Measurements from ENCODE around the gene CD300LD.
"Not testable (repeated sequence)": the region's sequence is repeated elsewhere in the genome, so short reads cannot be mapped to it uniquely, and the experiment has no call there.

The CD300LD gene

DNA sequence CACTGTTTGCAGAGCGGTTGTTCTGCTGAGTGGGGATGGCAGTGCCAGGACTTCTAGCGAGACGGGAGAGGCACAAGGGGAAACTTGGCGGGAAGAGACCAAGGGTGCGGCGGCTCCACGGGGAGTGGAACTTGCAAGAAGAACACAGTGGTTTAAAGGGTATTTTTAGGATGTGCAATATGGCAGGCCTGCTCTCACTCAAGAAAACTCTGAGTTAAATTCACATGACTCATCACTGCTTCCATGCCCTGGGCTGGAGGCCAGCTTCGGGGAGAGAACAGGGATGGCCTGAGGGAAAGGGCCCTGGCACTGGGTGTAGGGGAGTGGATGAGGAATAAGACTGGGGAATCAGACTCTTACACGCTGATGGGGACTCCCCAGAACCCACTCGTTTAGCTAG is 13.3 kb upstream of the CD300LD start:
- DNase-seq = peak; percentile 92 to 95 (median 93)

DNA sequence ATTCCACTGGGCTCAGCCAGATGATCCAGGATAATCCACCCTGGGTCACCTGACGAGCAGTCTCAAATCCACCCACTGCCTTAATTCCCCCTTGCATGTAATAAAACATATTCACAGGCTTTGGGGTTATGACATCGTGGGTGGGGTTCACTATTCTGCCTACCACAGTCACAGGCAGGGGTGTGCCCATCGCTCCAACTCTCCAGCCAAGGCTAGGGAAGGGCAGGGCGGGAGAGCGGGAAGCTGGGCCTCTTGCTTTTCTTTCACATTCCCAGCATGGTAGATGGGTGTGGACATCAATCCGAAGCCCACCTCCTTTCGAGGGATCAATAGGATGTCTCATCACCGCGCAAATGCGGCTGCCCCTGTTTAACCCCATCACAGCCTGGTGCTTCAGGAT is 12.7 kb upstream of the CD300LD start:
- no peak for DNase-seq

DNA sequence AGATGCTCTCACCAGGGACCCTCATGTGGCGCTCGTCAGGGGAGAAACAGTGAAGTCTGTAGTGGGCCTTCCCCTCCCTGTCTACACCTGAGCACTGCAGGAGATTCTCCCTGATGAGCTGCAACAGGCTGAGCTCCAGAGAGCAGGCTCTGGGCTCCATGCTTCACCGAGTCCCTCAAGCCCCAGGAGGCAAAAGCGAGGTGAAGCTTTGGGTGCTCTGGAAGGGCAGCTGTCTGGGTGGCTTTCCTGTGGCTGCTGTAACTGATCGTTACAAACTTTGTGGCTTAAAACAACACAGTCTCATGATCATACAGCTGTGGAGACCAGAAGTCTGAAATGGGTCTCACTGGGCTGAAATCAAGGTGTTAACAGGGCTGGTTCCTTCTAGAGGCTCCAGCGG is 12.1 kb upstream of the CD300LD start:
- no peak for DNase-seq

DNA sequence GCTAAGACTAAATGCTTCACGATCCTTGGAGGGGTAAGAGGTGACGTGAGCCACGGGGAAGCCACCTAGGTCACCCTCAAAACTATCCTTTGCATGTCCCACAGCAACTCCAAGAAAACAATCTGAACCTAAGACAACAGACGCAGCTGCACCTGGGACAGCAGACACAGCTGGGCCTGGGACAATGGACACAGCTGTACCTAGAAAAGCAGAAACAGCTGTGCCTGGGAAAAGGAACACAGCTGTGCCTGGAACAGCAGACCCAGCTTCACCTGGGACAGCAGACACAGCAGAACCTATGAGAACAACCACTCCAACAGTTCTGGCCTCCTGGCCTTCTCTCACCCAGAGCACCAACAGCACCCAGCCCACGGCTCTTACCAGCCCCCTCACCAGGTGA is 11.7 kb upstream of the CD300LD start:
- DNase-seq = no peak

DNA sequence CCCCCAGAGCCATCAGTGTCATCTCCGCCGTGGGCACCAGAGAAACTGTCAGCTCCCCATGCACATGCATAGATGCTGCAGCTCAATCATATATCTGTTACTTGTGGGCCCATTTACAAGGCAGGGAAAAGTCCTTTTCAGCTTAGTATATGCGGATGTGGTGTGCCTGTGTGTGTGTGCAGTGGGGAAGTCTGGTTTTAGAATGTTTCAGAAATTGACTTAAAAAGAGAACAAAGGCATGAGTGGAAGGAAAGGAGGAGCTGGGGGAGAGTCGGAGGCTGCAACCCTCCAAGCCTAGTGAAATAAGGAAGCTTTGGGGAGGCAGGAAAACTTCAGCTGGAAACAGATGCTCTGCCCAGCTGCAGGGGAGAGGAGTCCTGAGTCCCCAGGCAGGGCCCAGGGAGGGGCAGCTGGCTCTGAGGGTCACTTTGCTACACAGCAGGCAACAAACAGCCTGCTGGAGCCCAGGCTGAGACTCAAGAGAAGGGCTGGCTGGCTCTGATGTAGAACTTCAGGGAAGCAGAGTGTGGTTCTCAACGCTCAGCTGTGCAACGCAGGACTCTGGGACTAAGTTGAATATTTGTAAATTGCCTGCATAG is 11.1 kb upstream of the CD300LD start:
- DNase-seq = peak; percentile 46 to 67 (median 58)

DNA sequence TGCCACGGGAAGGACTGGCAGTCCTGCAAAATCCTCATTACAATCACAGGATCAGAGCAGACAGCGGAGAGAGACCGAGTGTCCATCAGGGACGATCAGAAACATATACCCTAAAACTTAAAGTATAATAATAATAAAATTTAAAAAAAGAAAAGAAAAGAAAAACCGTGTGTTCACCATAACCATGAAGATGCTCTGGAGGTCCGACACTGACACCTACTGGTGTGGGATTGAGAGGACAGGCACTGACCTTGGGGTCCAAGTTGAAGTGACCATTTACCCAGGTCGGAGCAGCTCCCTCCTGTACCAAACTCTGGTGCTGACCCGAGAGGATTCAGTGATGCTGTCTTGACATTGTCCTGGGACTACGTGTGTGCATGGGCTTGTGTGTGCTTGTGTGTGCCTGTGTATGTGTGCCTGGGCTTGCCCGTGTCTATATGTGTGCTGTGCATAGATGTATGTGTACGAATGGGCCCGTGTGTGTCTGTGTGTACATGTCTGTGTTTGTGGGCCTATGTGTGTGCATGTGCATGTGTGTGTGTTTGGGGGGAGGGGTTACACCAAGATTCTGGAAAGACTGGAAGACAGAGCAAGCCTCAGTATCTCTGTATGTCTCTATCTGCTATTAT is 10.0 kb upstream of the CD300LD start:
- DNase-seq = peak; percentile 78 to 84 (median 81)

DNA sequence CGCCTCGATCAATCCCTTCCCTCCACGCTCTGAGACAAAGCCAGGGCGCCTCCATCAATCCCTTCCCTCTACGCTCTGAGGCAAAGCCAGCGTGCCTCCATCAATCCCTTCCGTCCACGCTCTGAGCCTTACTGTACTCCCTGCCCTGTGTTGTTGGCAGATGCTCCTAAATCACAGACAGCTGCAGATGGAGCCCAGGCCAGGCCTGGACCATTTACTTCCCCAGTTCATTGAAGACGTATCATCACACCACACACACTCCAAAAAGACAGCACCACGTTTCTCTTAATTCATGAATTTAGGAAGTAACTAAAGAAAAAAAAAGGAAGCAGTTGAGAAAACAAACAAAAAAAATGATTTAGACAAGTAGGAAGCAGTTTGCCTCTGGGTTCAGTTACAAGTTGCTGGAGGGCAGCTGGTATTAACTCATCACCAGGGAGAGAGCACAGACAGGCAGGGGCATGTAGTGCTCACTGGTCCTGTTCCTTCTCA is 7.4 kb upstream of the CD300LD start:
- DNase-seq = peak; percentile 67 to 93 (median 87)

DNA sequence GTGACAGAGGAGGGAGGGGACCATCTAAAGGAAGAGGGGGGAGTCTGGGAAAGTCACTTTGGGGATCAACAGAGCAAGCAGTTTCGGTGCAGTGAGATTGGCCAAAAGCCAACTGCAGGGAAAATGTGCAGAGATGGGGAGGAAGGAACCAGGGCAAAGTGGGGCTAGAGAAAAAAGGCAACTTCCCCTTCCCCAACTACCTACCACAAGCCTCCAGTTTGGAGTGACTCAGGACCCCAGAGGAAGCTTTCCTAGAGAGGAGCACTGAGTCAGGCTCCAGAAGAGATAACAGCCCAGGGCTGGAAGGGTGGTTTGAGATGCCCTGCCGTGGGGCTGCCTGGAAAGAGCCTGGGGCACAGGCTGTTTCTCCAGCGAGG is 6.9 kb upstream of the CD300LD start:
- DNase-seq = peak; percentile 59 to 81 (median 66)

DNA sequence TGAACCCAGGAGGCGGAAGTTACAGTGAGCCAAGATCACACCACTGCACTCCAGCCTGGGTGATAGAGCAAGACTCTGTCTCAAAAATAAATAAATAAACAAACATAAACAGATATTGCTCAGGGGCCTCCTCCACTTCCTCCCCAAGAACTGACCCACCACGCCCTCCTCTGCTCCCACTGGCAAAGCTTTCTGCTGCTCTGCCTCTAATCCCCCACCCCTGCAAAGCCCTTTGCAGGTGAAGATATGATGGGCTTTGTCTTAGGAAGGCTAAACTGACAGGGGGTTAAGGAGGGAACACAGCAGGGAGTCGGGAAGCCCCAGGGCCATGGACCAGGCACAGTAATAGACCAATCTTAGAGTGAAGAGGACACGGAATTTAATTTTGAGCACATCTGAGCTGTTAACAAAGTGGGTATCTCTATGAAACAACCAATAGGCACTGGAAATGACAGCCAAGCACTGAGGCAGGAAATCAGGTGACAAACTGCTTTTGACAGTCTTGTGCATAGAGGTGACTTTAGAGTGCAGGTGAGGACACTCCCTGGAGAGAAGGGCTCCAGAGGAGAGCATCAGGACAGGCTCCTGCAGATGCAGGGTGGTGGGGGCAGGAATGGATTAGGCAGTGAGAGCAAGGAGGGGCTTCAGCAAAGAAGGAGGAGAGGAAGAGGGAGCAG is 6.4 kb upstream of the CD300LD start:
- no peak for DNase-seq

DNA sequence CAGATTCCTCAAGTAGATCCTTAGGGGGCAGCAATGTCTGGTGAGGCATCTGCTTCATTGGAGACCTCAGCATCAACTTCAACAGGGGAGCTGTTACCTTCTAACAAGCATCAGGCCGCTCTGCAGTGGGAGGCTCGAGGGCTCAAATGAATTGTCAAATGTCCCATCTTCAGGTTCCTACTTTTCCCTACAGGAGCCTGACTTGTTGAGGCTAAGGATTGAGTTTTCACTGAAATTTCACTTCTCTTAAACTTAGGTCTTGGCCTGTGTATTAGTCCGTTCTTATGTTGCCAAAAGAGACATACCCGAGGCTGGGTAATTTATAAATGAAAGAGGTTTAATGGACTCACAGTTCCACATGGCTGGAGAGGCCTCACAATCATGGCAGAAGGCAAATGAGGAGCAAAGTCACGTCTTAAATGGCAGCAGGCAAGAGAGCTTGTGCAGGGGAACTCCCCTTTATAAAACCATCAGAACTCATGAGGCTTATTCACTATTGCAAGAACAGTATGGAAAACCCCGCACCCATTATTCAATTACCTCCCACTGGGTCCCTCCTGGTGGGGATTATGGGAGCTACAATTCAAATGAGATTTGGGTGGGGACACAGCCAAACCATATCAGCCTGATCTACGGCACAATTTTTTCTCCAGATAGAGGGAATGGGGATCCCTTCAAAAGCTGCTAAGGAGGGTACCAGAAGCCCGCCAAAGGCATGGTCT is 5.1 kb upstream of the CD300LD start:
- peak; percentile 68 to 79 (median 69) for DNase-seq

DNA sequence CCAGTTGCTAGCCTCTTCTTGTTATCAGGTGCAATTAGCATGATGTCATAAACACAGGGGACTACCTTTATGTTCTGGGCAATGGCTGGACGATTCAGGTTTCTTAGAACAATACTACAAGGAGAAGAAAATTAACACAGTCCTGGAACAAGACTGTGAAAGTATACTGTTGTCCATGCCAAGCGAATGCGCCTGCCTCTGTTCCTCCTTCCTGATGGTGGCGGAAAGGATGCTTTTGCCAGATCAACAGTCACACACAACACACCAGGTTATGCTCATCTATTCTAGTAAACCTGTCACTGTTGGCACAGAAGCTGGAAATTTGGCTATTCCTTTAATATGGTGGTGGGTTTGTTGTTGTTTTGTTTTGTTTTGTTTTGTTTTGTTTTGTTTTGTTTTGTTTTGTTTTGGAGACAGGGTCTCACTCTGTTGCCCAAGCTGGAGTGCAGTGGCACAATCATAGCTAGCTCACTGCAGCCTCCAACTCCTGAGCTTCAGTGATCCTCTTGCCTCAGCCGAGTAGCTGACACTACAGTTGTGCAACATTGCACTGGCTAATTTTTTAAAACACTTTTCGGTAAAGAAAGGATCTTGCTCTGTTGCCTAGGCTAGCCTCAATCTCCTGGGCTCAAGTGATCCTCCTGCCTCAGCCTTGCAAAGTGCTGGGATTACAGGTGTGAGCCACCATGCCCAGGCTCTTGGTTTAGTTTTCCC is 3.1 kb upstream of the CD300LD start:
- DNase-seq = peak in 1 of 3 donors; percentile 40

DNA sequence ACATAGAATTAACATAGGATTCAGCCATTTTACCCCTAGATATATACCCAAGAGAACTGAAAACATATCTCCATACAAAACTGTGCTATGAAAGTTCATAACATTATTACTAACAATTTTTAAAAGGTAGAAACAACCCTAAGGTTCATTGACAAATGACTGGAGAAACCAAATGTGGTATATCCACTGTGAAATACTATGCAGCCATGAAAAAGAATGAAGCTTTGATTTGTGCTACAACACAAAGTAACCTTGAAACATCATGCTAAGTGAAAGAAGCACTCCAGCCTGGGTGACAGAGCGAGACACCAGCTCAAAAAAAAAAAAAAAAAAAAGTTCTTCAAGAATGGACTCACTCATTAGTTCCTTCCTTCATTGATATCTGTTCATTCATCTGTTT is 580 bp downstream of the CD300LD start:
- DNase-seq = no peak

DNA sequence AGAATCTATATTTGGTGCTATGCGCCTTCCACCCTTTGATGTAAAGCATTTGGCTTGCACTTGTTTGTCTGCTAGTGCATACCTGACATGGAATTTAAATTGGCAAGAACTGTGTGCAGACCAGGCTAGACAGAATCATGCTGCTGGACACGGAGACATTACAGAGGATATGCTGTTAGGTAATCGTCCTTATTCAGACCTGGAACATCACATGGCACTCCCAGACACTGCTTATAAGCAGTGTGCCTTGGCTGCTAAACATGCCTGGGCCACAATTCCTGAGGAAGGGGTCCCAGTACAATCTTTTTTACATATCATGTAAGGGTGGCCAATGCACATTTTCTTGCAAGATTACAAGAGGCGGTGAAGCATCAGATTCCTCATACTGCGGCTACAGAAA is 6.4 kb downstream of the CD300LD start:
- no peak for DNase-seq

DNA sequence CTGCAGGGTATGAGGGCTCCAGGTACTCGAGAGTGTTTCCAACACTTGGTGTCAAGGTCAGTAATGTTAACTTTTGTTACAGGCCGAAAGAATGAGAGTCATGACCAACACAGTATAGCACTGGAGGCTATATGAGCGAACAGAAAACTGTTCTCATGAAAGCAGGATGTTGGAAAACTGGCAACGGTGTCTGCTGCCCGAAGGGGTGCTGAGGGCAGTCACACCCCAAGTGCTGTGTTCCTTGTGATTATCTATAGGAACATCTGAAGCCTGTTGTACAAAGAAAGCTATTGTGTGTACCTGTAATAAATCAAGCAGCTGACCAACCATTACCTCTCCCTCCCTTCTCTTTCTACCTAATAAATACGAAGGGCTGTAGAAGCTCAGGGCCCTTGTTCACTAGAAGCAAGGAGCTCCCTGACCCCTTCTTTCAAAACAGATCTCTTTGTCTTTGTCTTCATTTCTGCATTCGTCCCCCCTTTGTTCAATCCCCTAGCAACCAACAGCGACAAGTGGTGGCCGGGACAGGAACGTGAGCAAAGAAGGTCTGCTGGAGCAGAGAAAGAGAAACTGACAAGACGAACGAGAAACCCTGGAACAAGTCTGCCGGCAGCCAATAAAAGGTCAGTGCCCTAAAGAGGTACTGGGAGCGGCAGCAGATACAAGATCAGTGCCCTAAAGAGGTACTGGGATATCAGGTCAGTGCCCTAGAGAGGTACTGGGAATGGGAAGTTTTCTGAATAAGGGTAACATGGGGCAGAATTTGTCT is 7.6 kb downstream of the CD300LD start:
- no peak for DNase-seq

DNA sequence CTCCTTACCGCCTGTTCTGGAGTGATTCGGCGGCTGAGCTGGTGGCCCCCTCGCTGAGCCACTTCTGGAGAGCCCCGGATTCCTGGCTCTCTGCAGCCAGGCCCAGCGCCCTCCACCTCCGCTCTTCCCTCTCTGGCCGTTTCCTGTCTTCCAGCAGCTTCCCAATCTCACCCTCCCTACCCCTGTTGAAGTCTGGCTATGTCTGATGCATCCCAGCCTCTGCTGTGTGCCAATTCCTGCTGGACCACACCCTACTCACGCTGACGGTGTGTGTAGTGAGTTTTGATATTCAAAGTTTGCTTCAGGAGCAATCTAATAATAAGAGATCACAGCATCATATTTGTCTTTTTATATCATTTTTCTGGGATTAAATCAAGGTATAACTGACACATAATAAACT is 9.4 kb downstream of the CD300LD start:
- DNase-seq = no peak

DNA sequence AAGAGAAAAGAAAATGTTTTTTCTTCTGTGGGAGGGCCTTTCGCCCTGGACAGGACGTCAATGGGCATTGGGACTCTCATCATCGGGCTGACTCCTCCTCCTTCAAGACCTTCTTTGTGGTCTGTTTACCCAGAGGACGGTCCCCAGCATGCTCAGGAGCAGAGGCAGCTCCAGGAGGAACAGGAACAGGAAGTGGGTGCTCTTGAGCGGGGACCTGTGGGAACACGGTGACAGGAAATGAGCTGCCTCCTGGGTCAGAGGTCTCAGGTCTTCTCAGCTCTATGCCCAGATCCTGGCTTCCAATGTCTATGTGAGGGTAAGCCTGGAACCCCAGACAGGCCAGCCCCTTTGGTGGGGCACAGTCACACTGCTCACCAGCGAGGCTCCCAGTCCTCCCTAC is 12.2 kb downstream of the CD300LD start:
- peak in 2 of 3 donors; percentile 32 to 37 for DNase-seq

DNA sequence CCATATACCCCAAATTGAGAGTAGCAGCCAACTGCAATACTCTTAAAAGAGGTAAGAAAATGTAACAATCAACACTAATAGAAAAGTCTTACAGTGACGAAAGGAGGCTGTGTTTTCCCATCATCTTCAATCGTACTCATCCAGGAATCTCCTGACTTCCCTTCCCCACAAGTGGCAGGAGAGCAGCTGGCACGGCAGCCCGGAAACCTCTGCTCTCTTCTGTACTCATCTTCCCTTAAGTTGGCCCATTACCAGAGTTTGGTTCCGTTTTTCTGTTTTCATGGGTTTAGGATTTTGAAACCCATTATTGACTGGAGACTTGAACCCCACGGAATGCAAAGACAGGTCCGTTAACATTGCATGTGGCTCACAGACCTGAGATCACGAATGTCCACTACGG is 13.1 kb downstream of the CD300LD start:
- DNase-seq = peak; percentile 46 to 64 (median 53)

DNA sequence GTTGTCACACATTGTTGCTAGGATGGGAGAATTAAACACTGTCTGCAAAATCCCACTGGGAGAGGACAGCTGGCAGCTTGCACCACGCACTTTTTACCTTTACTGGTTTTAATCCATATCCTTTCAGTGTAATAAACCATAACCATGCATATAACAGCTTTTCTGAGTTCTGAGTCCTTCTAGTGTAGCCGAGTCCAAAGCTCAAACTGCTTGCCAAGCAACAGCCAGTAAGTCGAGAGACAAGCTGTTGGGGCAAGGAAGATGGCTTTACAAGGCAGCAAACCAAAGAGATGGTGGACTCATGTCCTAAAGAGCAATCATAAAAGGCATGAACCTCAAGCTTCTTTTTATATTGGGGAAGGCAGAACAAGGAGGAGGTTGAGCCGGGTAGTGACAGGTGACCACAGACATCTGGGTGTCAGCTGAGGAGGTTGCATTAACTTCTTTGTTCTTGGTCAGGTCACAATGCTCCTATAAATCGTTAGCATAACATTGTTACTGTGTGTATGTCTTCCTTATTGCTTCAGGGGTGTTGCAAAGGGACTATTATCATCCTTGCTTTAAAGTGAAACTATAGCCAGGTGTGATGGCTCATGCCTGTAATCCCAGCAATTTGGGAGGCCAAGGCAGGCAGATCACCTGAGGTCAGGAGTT is 17.5 kb downstream of the CD300LD start:
- no peak for DNase-seq

DNA sequence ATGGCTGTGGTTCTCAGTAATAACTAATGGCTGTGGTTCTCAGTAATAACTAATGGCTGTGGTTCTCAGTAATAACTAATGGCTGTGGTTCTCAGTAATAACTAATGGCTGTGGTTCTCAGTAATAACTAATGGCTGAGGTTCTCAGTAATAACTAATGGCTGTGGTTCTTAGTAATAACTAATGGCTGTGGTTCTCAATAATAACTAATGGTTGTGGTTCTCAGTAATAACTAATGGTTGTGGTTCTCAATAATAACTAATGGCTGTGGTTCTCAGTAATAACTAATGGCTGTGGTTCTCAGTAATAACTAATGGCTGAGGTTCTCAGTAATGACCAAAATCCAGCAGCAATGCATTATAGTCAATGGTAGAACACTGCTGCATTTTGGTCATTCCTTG is 18.4 kb downstream of the CD300LD start:
- DNase-seq = not testable (repeated sequence)

DNA sequence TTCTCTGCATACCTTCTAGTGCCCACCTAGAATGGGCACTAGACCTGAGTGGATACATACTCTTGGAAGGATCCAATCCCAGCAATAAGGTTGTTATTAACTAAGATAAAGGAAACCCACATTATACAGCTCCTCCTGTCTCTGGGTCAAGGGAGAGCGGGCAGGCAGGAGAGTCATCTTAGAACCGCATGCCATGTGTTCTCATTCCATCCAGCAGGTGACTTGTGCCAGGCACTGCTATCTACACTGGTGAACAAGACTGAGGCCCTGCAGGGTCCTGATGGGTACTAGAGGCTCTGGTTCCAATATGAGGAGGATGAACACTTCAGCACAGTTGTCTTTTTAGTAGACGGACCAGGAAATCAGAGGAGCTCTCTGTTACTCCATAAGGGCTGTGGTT is 18.9 kb downstream of the CD300LD start:
- DNase-seq = no peak

DNA sequence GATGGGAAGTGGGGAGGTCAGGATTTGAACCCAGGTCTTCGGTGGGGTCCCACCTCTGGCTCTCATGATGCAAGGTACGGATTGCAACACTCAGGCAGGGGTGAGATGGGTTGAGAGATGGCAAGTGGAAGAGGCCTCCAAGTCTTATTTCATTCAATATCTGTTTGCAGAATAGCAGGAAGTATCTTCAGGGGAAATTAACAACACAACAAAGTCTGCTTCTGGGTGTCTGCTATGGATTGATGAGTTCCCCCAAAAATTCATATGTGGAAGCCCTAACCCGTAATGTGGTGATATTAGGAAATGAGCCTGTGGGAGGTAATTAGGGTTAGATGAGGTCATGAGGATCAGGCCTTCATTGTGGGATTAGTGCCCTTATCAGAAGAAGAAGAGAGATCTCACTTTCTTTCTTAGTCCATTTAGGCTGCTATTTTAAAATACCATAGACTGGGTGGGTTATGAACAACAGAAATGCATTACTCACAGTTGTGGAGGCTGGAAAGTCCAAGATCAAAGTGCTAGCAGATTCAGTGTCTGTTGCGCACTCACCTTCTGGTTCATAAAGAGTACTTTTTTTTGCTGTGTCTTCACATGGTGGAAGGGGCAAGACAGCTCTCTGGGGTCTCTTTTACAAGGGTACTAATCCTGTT is 20.3 kb downstream of the CD300LD start:
- DNase-seq = peak in 2 of 3 donors; percentile 58 to 70

Data from suppressor macrophage treated with lipopolysaccharide for 1 hour (primary cell).